Epidermal melanocyte (primary cell): ENCODE results near the gene ETFA.
"Not testable (repeated sequence)": the region's sequence is repeated elsewhere in the genome, so short reads cannot be mapped to it uniquely, and the experiment has no call there.

Source experiments
- DNase-seq: peaks from one replicate; pipeline ENCODE4 v3.0.0; 2011; ENCODE audit warnings: low spot score; ENCODE audit not compliant: insufficient read length

Gene ETFA

GRCh38 chr15:76327191-76328105 lies 16.2 kb upstream of the ETFA start:
- DNase-seq: no peak

- no peak for DNase-seq
Observed at GRCh38 chr15:76325704-76326103, 14.4 kb upstream of the ETFA start.

GRCh38 chr15:76324066-76324465 lies 12.8 kb upstream of the ETFA start:
- DNase-seq: no peak

GRCh38 chr15:76321602-76322001 lies 10.3 kb upstream of the ETFA start:
- DNase-seq: no peak

- no peak for DNase-seq
Observed at GRCh38 chr15:76321171-76321570, 9.9 kb upstream of the ETFA start.

GRCh38 chr15:76320012-76320411 lies 8.7 kb upstream of the ETFA start:
- DNase-seq: no peak

GRCh38 chr15:76313731-76314130 lies 2.5 kb upstream of the ETFA start:
- DNase-seq: no peak

- not testable (repeated sequence) for DNase-seq
Observed at GRCh38 chr15:76313175-76313567, 1.9 kb upstream of the ETFA start.

GRCh38 chr15:76312540-76313174 lies 1.4 kb upstream of the ETFA start:
- DNase-seq: no peak

GRCh38 chr15:76310475-76311099 lies 682 bp downstream of the ETFA start:
- no peak for DNase-seq

GRCh38 chr15:76309601-76310330 lies 1.5 kb downstream of the ETFA start:
- no peak for DNase-seq

GRCh38 chr15:76303909-76304308 lies 7.4 kb downstream of the ETFA start:
- no peak for DNase-seq

- no peak for DNase-seq
Observed at GRCh38 chr15:76299786-76300185, 11.5 kb downstream of the ETFA start.

GRCh38 chr15:76298986-76299385 lies 12.3 kb downstream of the ETFA start:
- DNase-seq: no peak

- not testable (repeated sequence) for DNase-seq
Observed at GRCh38 chr15:76297951-76298350, 13.3 kb downstream of the ETFA start.

- DNase-seq: no peak
Observed at GRCh38 chr15:76296849-76297248, 14.4 kb downstream of the ETFA start.

- DNase-seq: not testable (repeated sequence)
Observed at GRCh38 chr15:76294463-76294862, 16.8 kb downstream of the ETFA start.

GRCh38 chr15:76293361-76293760 lies 17.9 kb downstream of the ETFA start:
- DNase-seq: no peak

- no peak for DNase-seq
Observed at GRCh38 chr15:76289582-76289981, 21.7 kb downstream of the ETFA start.

GRCh38 chr15:76286271-76286879 lies 24.9 kb downstream of the ETFA start:
- no peak for DNase-seq

- DNase-seq: peak; percentile 23
Observed at GRCh38 chr15:76285241-76285825, 25.9 kb downstream of the ETFA start.
